NCI-H146 treated with DMSO at 0.1 percent for 48 hours (cell line): ENCODE data around the gene TBC1D1.
"Not testable (repeated sequence)": the region's sequence is repeated elsewhere in the genome, so short reads cannot be mapped to it uniquely, and the experiment has no call there.

Experiments used
- DNase-seq: peaks from one replicate; lab custom pipeline; 2025; ENCODE audit not compliant: unreplicated experiment; lab: John Stamatoyannopoulos, UW

Gene TBC1D1

DNA sequence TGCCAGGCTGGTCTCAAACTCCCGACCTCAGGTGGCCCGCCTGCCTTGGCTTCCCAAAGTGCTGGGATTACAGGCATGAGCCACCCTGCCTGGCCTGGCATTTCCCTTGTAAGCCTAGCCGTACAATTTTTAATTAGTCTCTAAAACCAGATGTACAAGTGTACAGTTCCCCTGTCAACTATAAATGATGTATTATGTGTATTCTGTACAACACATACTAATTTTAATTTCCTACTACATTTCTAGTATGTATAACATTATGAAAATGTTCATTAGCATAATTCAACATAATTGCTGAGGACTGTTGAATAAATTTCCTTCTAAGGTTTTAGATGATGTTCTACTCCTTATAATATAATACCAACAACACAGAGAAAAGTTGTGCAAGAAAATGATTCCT, 27.8 kb downstream of the TBC1D1 start:
- no peak for DNase-seq

DNA sequence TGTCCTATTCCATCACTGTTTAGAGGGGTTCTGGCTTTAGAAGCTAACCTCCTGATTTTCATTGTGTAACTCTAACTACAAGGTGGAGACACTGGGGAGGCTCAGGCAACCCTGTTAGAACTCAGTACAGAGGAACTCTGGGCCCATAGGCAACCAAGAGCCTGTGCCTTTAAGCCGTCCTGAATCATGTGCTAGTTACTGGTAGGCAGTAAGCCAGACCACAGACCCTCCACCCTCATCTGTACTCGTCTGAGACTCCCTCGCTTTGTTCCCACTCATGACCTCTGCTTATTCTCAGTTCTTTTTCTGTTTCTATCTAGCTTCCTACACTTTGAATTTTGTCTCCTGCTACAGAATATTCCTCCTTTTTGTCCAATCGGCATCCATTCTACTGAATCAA, 31.4 kb downstream of the TBC1D1 start:
- DNase-seq = no peak

DNA sequence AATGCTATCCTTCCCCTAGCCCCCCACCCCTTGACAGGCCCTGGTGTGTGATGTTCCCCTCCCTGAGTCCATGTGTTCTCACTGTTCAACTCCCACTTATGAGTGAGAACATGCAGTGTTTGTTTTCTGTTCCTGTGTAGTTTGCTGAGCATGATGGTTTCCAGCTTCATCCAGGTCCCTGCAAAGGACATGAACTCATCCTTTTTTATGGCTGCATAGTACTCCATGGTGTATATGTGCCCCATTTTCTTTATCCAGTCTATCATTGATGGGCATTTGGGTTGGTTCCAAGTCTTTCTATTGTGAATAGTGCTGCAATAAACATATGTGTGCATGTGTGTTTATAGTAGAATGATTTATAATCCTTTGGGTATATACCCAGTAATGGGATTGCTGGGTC, 32.2 kb downstream of the TBC1D1 start:
- DNase-seq = not testable (repeated sequence)

DNA sequence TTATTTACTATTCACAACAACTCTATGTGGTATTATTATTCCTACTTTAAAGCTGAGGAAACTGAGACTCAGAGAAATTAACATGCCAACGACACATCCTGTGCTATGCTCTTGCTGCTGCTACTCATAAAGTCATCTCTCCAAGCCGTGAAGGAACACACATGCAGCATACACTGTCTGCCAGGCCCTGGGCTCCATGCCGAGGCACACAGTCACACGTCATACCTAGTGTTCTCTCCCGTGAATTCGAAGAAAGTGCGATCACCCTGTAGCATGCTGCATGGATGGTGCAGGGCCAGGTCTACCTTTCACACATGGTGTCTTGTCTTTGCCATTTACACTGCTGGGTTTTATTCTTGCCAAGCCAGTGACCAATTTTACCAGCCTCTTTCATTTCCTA, 34.1 kb downstream of the TBC1D1 start:
- DNase-seq = no peak

DNA sequence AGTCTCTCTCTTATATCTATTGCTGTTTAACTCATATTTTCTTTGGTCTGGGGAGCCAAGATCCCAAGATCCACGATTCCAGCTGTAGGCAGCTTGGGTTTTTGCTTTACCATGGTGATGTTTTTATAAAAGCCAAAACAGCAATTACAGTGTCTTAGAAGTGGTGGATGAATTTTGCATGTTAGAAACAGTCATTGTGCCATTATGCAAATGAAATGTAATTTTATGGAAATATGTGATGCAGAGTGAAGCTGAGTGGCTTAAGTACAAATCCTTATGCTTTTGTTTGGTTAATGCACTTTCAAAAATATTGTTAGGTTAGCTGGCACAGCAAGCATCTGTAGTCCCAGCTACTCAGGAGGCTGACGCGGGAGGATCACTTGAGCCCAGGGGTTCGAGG, 36.5 kb downstream of the TBC1D1 start:
- DNase-seq = no peak

DNA sequence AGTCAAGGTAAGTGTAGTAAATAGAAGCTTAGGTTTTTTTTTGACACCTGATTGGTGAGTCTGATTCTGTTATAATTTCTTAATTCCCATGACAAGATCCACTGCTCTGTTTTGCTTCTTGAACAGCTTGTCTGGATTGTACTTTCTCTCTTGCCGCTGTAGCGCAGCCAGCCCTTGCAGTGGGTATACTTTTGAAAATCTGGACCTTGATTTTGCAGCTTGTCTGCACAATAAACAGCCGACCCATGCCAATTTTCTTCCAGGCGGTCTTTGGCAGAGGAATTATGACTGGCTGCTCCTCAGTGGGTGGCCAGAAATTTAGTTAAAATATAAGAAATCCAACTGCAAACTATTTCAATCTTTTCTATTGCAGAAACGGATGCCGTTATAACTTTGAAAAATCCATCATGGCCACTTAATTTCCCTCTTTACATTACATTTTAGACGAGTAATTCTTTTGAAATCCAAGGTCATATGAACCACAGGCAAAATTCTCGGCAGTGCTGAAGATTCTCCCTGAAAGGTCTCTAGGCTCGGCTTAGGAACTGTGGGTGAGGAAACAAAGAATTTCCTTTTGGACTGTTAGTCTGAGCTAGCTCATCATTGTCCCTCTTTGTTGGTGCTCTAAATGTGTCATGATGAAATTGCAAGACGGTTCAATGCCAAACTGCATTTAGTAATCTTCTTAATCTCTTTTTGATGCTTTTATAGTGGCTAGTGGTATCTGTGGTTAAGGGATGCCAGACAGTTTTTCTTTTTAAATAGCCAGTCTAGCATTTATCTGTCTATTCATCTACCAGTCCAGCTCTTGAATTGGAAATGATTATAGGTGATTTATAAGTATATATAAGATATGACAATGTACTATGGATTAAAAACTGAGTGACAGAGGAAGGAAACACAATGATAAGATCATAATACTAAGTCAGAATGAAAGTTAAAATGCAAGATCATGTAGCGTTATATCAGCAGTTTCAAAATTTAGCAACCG, 37.8 kb downstream of the TBC1D1 start:
- DNase-seq = no peak

DNA sequence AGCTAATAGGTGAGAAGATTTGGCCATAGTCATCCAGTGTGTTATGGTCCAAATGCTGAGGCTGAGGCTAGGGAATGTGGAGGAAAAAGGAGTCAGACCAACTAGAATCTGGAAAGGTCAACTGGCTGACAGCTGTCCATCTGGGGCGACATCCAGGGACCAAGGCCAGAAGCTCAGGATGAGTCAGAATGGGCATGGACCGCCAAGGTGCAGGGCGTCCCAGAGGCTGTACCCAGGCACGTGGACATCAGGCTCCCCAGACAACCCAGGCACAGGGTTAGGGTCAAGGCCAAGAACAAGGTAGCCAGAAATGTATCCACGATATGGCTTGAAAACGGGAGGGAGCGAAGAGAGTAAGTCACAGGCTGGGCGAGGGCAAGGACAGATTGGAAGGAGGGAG, 43.2 kb downstream of the TBC1D1 start:
- no peak for DNase-seq

DNA sequence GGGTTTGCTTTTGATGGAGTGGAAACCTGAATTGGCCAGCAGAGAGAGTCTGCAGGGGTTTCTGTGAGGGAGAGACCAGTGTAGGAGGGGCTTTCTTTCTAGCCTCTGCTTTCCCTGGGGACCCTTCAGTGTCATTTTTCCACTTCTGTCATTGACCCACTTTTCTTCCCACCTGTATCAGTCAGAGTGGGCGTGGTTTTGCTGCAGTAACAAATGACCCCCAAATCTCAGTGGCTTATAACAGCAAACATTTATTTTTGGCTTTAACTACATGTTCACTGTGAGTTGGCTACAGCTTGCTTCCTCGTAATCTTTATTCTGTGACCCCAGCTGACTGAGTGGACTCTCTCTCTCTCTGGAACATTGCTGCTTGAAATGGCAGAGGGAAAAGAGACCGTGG, 43.7 kb downstream of the TBC1D1 start:
- DNase-seq = no peak

DNA sequence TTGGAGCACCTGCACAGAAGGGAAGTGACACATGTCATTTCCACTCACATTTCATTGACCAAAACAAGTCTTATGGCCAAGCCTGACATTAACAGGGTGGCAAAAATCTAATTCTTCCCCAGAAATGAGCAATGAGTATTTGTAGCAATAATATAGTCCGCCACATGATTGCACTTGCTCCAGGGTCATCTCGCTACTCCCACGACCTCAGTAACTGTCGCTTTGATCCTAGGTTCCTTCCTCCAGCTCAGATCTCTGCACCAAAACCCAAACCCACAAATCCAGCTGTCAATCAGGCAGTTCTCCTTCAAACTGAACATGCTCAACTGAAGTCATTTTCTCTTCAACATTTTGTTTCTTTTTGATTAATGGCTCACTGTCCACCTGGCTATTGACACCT, 44.1 kb downstream of the TBC1D1 start:
- DNase-seq = no peak

DNA sequence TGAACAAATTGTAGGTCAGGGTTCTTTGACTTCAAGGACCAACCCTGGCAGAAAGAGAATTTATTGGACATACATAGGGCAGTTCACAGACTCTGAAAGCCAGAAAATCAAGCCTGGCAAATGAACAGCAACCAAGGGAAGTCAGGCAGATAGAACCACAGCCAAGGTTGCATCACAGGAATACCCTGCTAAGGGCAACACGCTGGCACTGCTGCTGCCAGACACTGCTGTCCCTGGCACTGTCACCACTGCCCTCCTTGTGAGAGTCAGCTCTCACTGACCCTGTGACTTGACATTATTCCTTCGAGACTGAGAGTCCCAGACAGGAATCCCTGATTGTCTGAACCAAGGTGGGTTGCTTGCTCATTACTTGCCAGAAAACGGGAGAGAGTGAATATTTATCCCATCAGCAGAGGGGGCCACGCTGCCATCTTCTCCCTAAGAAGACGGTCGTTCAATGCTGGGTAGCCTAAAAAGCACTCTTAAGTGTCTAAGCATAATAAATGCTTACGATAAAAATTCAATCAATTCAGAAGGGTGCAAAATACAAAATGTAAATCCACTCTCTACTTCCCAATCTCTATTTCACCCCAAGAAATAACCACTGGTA, 46.1 kb downstream of the TBC1D1 start:
- DNase-seq = no peak

DNA sequence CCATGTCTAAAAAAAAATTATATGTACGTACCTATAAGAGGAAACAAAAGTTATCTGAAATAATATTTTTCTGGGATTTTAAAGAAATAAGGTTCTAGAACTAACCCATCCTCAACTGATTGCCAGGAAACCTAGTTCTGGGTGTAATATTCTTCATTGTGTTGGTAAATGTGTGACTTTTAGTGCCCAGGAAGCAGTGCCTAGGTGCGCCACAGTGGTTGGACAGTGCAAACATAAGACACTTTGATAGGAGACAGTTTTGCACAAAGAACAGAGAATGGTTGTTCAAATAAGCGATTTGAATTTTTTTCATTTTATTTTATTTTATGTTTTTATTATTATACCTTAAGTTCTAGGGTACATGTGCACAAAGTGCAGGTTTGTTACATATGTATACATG, 47.3 kb downstream of the TBC1D1 start:
- no peak for DNase-seq

DNA sequence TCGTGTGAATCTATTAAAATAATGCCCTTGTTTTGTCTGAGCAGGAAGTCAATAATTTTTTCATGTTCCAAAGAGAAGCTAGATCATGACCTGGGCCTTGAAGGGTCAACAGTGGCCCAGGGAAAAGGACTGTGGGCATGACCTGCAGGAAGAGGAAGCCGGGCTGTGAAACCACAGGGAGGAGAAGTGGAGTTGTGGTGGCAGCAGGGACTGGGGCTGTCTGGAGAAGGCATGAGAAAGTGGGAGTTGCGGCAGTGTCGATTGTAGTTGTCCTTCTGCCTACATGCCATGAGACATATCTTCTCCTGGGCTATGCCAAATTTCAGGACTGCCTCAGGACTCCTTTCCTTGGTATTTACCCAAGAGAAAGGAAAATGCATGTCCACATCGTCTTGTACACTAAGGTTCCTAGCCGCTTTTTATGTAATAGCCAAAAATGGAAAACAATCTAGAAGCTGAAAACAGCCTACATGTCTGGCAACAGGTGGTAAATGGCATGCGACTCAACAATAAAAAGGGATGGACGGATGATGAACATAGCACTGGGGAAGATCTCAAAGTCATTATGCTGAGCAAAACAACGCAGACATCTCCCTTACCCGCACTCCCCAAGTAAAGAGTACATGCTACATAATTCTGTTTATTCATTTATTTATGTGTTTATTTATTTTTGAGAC, 55.8 kb downstream of the TBC1D1 start:
- DNase-seq = no peak

DNA sequence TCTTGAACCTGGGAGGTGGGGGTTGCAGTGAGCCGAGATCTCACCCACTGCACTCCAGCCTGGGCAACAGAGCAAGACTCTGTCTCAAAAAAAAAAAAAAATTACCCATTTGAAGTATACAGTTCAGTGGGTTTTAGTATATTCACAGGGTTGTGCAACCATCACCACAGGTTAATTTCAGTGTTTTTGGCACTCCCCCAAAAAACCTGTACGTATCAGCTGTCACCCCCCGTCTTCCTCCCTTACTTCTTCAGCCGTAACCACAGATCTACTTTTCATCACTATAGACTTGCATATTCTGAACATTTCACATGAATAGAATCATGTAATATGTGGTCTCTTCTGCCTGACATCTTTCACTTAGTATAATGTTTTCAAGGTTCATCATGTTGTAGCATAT, 57.7 kb downstream of the TBC1D1 start:
- DNase-seq = no peak

DNA sequence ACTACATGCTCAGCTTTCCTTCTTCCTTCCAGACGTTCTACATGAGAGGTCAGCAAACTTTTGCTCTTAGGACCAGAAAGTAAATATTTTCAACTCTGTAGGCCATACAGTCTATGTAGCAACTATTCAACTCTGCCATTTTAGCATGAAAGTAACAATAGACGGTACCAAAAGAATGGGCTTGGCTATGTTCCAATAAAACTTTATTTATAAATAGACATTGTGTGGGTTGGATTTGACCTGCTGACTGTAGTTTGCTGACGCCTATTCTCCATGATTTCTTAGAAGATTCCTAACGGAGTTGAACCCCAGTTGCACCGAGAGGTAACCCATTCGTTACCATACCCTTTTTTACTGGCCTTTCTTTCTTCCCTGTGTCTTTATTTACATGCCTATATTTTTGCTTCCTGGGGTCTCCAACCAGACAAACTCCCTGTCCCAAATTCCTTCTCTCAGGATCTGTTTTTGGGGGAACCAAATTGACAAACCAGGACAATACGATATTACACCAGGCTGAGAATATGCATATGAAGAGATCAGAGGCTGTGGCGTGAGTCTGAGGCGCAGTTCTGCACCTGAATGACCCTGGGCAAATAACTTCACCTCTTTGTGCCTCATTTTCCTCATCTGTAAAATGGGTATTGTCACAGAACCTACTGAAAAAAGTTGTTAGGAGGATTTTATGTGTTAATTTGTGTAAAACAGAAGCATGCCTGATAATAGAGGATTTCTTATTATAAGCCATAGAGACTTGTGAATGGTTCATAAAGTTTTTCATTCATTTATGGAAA, 58.9 kb downstream of the TBC1D1 start:
- no peak for DNase-seq

DNA sequence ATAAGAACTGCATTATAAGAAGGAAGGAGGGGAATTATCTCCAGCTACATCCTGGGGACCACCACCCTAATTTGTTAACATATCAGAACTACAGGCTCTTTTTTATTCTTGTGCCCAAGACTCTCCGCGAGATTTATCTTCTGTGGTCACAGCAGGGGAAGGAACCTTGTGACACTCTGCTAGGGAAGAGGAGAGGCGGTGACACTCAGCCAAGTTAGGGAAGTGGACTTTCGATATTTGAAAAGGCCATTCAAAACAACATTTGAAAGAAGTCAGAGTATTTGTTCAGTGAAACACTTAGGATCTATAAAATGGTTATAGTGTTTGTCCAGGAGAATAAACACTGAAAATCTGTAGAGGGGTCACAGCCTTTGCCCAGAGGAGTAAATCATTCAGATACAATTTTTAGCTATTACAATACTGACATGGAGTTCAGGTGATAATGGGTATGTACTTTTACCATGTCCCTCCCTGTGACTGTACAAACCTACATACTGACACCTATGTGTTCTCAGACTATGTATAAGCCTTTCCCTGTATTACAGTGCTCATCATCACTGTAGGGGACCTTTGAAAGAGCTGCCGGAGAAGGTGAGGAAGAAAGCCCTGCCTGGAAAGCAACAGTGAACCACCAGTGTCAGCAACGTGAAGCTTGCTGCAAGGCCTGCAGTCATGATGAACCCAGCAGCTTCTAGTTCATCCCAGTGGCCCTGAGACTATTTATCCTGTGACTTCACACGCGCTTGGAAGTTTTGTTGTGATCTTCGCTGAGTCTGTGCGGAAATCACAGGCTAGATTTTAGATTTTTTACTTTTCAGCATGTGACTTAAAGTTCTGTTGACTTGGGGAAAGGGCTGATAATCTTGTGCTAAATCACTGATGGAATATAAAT, 60.8 kb downstream of the TBC1D1 start:
- DNase-seq = no peak

DNA sequence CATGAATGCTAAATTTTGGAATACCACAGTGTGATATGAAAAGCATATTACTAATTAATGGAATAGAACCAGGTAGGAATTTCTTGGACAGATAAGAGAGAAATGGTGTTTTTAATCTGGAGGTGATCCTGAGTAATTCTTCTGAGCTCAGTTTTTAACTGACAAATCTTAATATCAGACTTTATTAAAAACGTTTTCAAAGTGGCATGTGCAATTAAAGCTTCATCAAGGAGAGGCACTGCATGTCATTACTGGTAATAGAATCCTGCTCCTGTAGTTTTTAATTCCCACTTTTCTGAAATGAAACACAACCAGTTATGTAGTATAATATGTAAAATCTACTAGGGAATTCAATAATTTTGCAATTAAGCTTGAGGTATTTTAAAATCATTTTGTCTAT, 62.3 kb downstream of the TBC1D1 start:
- DNase-seq = no peak

DNA sequence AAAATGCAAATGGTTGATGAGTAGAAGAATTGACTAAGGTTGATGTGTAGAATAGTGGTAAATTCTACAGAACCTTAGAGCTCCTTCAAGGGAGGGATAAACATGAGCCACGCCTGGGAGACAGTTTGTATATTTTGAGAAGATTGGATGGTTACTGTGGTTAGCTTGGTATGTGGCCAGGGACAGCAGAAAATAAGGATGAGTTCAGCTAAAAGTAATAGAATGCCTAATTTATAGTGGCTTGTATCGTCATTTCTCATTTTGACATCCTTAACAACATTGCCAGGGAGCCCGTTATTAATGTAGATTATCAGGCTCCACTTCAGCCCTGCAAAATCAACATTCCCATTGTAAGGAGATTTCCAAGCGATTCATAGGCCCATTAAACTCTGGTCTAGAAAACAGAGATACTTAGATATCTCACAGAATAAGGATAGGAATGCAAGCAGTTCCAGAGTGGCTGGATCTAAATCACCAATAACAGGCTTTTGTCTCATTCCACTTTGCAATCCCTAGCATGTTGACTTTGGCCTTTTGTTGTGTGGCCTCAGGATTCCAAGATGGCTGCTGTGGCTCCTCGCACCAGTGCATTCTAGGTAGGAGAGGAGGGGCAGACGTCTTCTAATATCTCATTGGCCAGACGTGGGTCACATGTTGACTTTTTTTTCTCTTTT, 62.9 kb downstream of the TBC1D1 start:
- DNase-seq = no peak

DNA sequence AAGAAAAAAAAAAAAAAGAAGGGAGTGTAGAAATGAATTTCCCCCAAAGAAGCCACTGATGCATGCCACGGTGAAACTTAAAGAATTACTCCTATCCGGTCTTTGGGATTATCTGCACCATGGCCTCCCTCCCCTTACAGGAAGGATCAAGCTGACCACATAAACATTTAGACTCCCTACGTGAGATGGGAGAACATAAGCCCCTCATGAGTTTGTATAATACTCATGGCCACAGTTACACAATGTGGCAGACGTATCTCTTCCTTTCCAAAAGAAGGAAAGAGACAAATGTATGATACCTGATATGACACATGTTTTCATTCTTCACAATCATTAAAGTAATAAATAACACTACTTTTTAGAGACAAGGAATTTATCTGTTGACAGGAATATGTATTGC, 66.1 kb downstream of the TBC1D1 start:
- DNase-seq = no peak

DNA sequence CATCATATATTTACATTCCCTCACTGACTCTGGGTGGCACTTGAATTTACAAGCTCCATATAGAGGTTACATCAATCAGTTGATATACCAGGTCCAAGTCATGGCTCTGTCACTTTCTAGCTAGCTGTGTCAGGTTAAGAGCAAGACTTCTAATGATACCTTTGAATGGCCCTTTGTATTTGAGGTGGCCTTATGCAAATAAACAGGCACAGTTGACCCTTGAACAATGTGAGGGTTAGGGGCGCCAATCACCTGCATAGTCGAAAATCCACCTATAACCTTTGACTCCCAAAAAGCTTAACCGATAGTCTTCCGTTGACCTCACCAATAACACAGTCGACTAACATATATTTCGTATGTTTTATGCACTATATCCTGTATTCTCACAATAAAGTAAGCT, 68.0 kb downstream of the TBC1D1 start:
- no peak for DNase-seq

DNA sequence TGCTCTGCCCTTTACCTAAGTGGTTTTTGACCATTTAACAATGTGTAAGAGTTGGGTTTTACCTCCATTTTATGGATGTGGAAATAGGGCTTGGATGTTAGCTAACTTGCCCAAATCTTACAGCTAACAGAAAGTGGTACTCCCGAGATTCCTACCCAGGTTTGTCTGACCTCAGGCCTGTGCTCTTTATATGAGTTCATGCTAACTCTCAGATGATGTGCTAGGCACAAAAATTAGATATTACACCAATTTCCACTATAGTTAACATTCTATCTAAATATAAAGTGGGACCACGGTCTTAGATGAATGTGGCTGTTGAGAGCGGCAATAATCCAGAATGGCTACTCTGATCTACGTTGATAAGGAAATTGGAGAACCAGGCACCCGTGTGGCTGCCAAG, 69.2 kb downstream of the TBC1D1 start, which contains the start of gene PTTG2:
TSS of gene PTTG2 (plus strand) at position 301 of the 400 bp plus-strand sequence. CDS start at position 338, 37 bp downstream.
- no peak for DNase-seq
